ENCODE data around the gene REC8. TPM values are rescaled to one million over a fixed set of nuclear protein-coding genes. Genes with fewer than 3 reads are reported as not detected.

Gene REC8
- total and polyA plus RNA-seq, 12 donors = 2.5 to 17.7 (median 4.3) TPM

Small RNA genes lying within 50 kb of the gene (microRNA-seq; reads per million reads assigned to microRNA genes)
- 0 reads per million in 2 donors for gene MIR7703

Other genes with a start within 250 kb of the REC8 start
Only the 30 nearest of the 32 such genes appear.
- gene DHRS4L2, start 183.2 kb upstream of the REC8 start, total RNA-seq = 10 to 100 TPM; 22.9 to 38.0 (median 30.7) TPM
- gene DHRS4L2, start 183.2 kb upstream of the REC8 start, polyA plus RNA-seq = 10 to 100 TPM; 25.5 to 52.4 TPM
- gene CARMIL3, start 120.1 kb upstream of the REC8 start, total RNA-seq = under 1 TPM in 7 of 10 donors, not detected in 3; 0.06 to 0.31 (median 0.08) TPM
- under 1 TPM; 0.13 to 0.44 TPM for gene CARMIL3, start 120.1 kb upstream of the REC8 start, polyA plus RNA-seq
- under 1 TPM in 4 of 10 donors, not detected in 6; 0.12 to 0.64 (median 0.41) TPM for gene CPNE6, start 100.5 kb upstream of the REC8 start, total RNA-seq
- not detected for gene CPNE6, start 100.5 kb upstream of the REC8 start, polyA plus RNA-seq
- 1 to 10 TPM in 9 of 10 donors, under 1 TPM in 1; 0.75 to 6.8 (median 2.6) TPM for gene PCK2, start 77.8 kb upstream of the REC8 start, total RNA-seq
- 1 to 10 TPM; 2.5 to 7.3 TPM for gene PCK2, start 77.8 kb upstream of the REC8 start, polyA plus RNA-seq
- 10 to 100 TPM; 62.2 to 99.7 (median 73.0) TPM for gene DCAF11, start 57.3 kb upstream of the REC8 start, total RNA-seq
- gene DCAF11, start 57.3 kb upstream of the REC8 start, polyA plus RNA-seq = 10 to 100 TPM; 19.7 to 72.7 TPM
- 1 to 10 TPM; 1.7 to 3.5 (median 2.2) TPM for gene NRL, start 57.1 kb upstream of the REC8 start, total RNA-seq
- gene NRL, start 57.1 kb upstream of the REC8 start, polyA plus RNA-seq = 1 to 10 TPM; 1.5 to 3.3 TPM
- gene FITM1, start 41.4 kb upstream of the REC8 start, total RNA-seq = 100 to 1,000 TPM; 105 to 176 (median 131) TPM
- gene FITM1, start 41.4 kb upstream of the REC8 start, polyA plus RNA-seq = 100 to 1,000 TPM in 1 of 2 donors, 10 to 100 TPM in 1; 77.0 to 247 TPM
- 100 to 1,000 TPM in 5 of 10 donors, 10 to 100 TPM in 5; 84.3 to 341 (median 100.0) TPM for gene PSME1, start 35.9 kb upstream of the REC8 start, total RNA-seq
- 100 to 1,000 TPM; 138 to 149 TPM for gene PSME1, start 35.9 kb upstream of the REC8 start, polyA plus RNA-seq
- 10 to 100 TPM; 10.2 to 18.8 (median 13.3) TPM for gene EMC9, start 30.5 kb upstream of the REC8 start, total RNA-seq
- gene EMC9, start 30.5 kb upstream of the REC8 start, polyA plus RNA-seq = 10 to 100 TPM; 27.2 to 44.3 TPM
- gene PSME2, start 25.5 kb upstream of the REC8 start, total RNA-seq = 100 to 1,000 TPM in 3 of 10 donors, 10 to 100 TPM in 7; 62.6 to 347 (median 85.0) TPM
- gene PSME2, start 25.5 kb upstream of the REC8 start, polyA plus RNA-seq = 100 to 1,000 TPM; 124 to 290 TPM
- 10 to 100 TPM; 27.5 to 52.6 (median 34.8) TPM for gene RNF31, start 24.6 kb upstream of the REC8 start, total RNA-seq
- 10 to 100 TPM; 39.4 to 92.9 TPM for gene RNF31, start 24.6 kb upstream of the REC8 start, polyA plus RNA-seq
- 100 to 1,000 TPM in 1 of 10 donors, 10 to 100 TPM in 9; 17.7 to 147 (median 36.7) TPM for gene IRF9, start 10.8 kb upstream of the REC8 start, total RNA-seq
- 10 to 100 TPM; 28.2 to 64.1 TPM for gene IRF9, start 10.8 kb upstream of the REC8 start, polyA plus RNA-seq
- 10 to 100 TPM; 10.1 to 22.5 (median 12.6) TPM for gene IPO4, start 16.7 kb downstream of the REC8 start, total RNA-seq
- 10 to 100 TPM in 1 of 2 donors, 1 to 10 TPM in 1; 4.4 to 23.8 TPM for gene IPO4, start 16.7 kb downstream of the REC8 start, polyA plus RNA-seq
- 10 to 100 TPM; 14.2 to 31.3 (median 18.7) TPM for gene TM9SF1, start 23.4 kb downstream of the REC8 start, total RNA-seq
- gene TM9SF1, start 23.4 kb downstream of the REC8 start, polyA plus RNA-seq = 10 to 100 TPM; 10.8 to 36.4 TPM
- gene TSSK4, start 33.6 kb downstream of the REC8 start, total RNA-seq = under 1 TPM in 1 of 10 donors, not detected in 9; 0.28 TPM
- gene TSSK4, start 33.6 kb downstream of the REC8 start, polyA plus RNA-seq = under 1 TPM in 1 of 2 donors, not detected in 1; 0.22 TPM
- gene CHMP4A, start 41.4 kb downstream of the REC8 start, total RNA-seq = 10 to 100 TPM; 23.4 to 35.3 (median 29.4) TPM
- 10 to 100 TPM; 34.3 to 80.8 TPM for gene CHMP4A, start 41.4 kb downstream of the REC8 start, polyA plus RNA-seq
- gene MDP1, start 44.0 kb downstream of the REC8 start, total RNA-seq = 10 to 100 TPM; 13.9 to 22.9 (median 18.9) TPM
- 10 to 100 TPM; 23.0 to 23.5 TPM for gene MDP1, start 44.0 kb downstream of the REC8 start, polyA plus RNA-seq
- 100 to 1,000 TPM; 178 to 228 (median 199) TPM for gene NEDD8, start 60.3 kb downstream of the REC8 start, total RNA-seq
- gene NEDD8, start 60.3 kb downstream of the REC8 start, polyA plus RNA-seq = 100 to 1,000 TPM; 154 to 325 TPM
- 10 to 100 TPM; 28.6 to 46.9 (median 33.5) TPM for gene GMPR2, start 60.8 kb downstream of the REC8 start, total RNA-seq
- gene GMPR2, start 60.8 kb downstream of the REC8 start, polyA plus RNA-seq = 10 to 100 TPM; 26.4 to 27.3 TPM
- gene TINF2, start 70.5 kb downstream of the REC8 start, total RNA-seq = 10 to 100 TPM; 36.8 to 56.4 (median 40.5) TPM
- 10 to 100 TPM; 19.3 to 44.0 TPM for gene TINF2, start 70.5 kb downstream of the REC8 start, polyA plus RNA-seq
- gene TGM1, start 91.1 kb downstream of the REC8 start, total RNA-seq = 1 to 10 TPM in 1 of 10 donors, under 1 TPM in 9; 0.17 to 2.2 (median 0.65) TPM
- gene TGM1, start 91.1 kb downstream of the REC8 start, polyA plus RNA-seq = under 1 TPM; 0.51 to 0.87 TPM
- gene RABGGTA, start 99.5 kb downstream of the REC8 start, total RNA-seq = 10 to 100 TPM; 17.4 to 30.0 (median 19.6) TPM
- 10 to 100 TPM; 30.6 to 37.9 TPM for gene RABGGTA, start 99.5 kb downstream of the REC8 start, polyA plus RNA-seq
- 10 to 100 TPM in 4 of 10 donors, 1 to 10 TPM in 6; 6.9 to 11.1 (median 9.0) TPM for gene DHRS1, start 127.7 kb downstream of the REC8 start, total RNA-seq
- gene DHRS1, start 127.7 kb downstream of the REC8 start, polyA plus RNA-seq = 10 to 100 TPM in 1 of 2 donors, 1 to 10 TPM in 1; 8.5 to 11.6 TPM
- gene NOP9, start 127.8 kb downstream of the REC8 start, total RNA-seq = 10 to 100 TPM; 22.0 to 31.9 (median 27.3) TPM
- gene NOP9, start 127.8 kb downstream of the REC8 start, polyA plus RNA-seq = 10 to 100 TPM; 10.7 to 10.8 TPM
- gene CIDEB, start 135.9 kb downstream of the REC8 start, total RNA-seq = 1 to 10 TPM; 1.9 to 6.0 (median 3.5) TPM
- 1 to 10 TPM; 4.3 to 4.8 TPM for gene CIDEB, start 135.9 kb downstream of the REC8 start, polyA plus RNA-seq
- 1 to 10 TPM in 7 of 10 donors, under 1 TPM in 3; 0.68 to 2.4 (median 1.3) TPM for gene LTB4R2, start 138.1 kb downstream of the REC8 start, total RNA-seq
- gene LTB4R2, start 138.1 kb downstream of the REC8 start, polyA plus RNA-seq = under 1 TPM; 0.51 to 0.90 TPM
- gene LTB4R, start 139.4 kb downstream of the REC8 start, total RNA-seq = 1 to 10 TPM in 7 of 10 donors, under 1 TPM in 3; 0.76 to 3.1 (median 1.8) TPM
- 1 to 10 TPM; 3.2 to 3.7 TPM for gene LTB4R, start 139.4 kb downstream of the REC8 start, polyA plus RNA-seq
- 10 to 100 TPM; 17.4 to 37.0 (median 22.9) TPM for gene ADCY4, start 163.0 kb downstream of the REC8 start, total RNA-seq
- 100 to 1,000 TPM in 1 of 2 donors, 10 to 100 TPM in 1; 23.1 to 104 TPM for gene ADCY4, start 163.0 kb downstream of the REC8 start, polyA plus RNA-seq
- 1 to 10 TPM; 1.7 to 4.9 (median 3.5) TPM for gene RIPK3, start 167.9 kb downstream of the REC8 start, total RNA-seq
- gene RIPK3, start 167.9 kb downstream of the REC8 start, polyA plus RNA-seq = 1 to 10 TPM; 4.9 to 7.1 TPM
- gene NFATC4, start 196.1 kb downstream of the REC8 start, total RNA-seq = 10 to 100 TPM in 4 of 10 donors, 1 to 10 TPM in 6; 3.0 to 42.0 (median 7.8) TPM
- 10 to 100 TPM; 28.7 to 69.2 TPM for gene NFATC4, start 196.1 kb downstream of the REC8 start, polyA plus RNA-seq